HepG2 (cell line): Measurements from ENCODE around the gene CBLC. TPM values are rescaled to one million over a fixed set of nuclear protein-coding genes. Genes with fewer than 3 reads are reported as not detected.

Experiments
- ATAC-seq: fragments of 200-7000 bp; cut with Tn5 transposase; 3 replicates; pipeline ENCODE4 v1.9.1; 2020; ENCODE audit warnings: mild to moderate bottlenecking, moderate library complexity
- BruUV-seq: library from RNA; stranded (reverse); fragments of 400-500 nt; replicated peaks from 2 replicates; lab custom pipeline; 2021; lab: Mats Ljungman, UMichigan
- CTCF ChIA-PET: fragments of 300-600 bp; formaldehyde crosslinking; extraction: SDS; loops from one replicate; lab custom pipeline; 2021; ENCODE audit warnings: low total read pairs, inconsistent platforms, low intra/inter-chr PET ratio; lab: Yijun Ruan, JAX
- POLR2A ChIA-PET: fragments of 350-600 bp; sonication (Branson Sonifier 250); formaldehyde crosslinking; loops from one replicate; lab custom pipeline; 2020; ENCODE audit warnings: antibody characterized with exemption, inconsistent platforms; lab: Yijun Ruan, JAX
- DNase-seq: peaks from one replicate; pipeline ENCODE4 v3.0.0-alpha.2; 2015; ENCODE audit warnings: low spot score
- FAIRE-seq: peaks from 3 replicates; lab custom pipeline; 2011; peaks lifted over from hg19 to GRCh38; lab: Jason Lieb, UNC
- H2AFZ ChIP-seq: one replicate; pipeline ENCODE4 v1.6.1; 2011; ENCODE audit warnings: low read length, inconsistent platforms
- H3K27ac ChIP-seq: fragments of 300-600 bp; 3 replicates; pipeline ENCODE4 v1.8.0; 2011; ENCODE audit warnings: mixed run types, mild to moderate bottlenecking, mixed read lengths, low read length, inconsistent platforms; ENCODE audit not compliant: insufficient read depth; ENCODE audit errors: extremely low read length
- H3K27me3 ChIP-seq, 2 experiments: fragments of 200-600 bp in 1 of 2; 2 replicates in 1 of 2; 3 replicates in 1 of 2; pipeline versions ENCODE4 v1.6.0 to v1.8.0; 2011; ENCODE audit warnings: low read length in 2 of 2, mild to moderate bottlenecking in 2 of 2, moderate library complexity in 2 of 2, inconsistent platforms in 1 of 2; ENCODE audit not compliant: insufficient read depth in 2 of 2, control insufficient read depth in 1 of 2
- H3K36me3 ChIP-seq, 2 experiments: fragments of 200-600 bp in 1 of 2; replicated peaks in 1 of 2; 2 replicates in 1 of 2; 3 replicates in 1 of 2; pipeline versions ENCODE4 v1.5.1 to v1.8.0; 2011; ENCODE audit warnings: low read length in 2 of 2, inconsistent platforms in 1 of 2; ENCODE audit not compliant: insufficient read depth in 2 of 2, control insufficient read depth in 1 of 2
- H3K4me1 ChIP-seq: 2 replicates; pipeline ENCODE4 v1.5.1; 2012; ENCODE audit warnings: low read length, inconsistent platforms; ENCODE audit not compliant: insufficient read depth
- H3K4me2 ChIP-seq: 2 replicates; pipeline ENCODE4 v1.6.0; 2011; ENCODE audit warnings: low read depth, low read length, inconsistent platforms
- H3K4me3 ChIP-seq, 3 experiments: fragments of 200-600 bp in 1 of 3; sonication (generic), shearing (Covaris generic) in 1 of 3; replicated peaks in 1 of 3; 2 replicates each; pipeline ENCODE4 v1.5.1; 2011 to 2016; ENCODE audit warnings: low read length in 3 of 3, inconsistent platforms in 2 of 3, low read depth in 2 of 3, mild to moderate bottlenecking in 2 of 3, control low read depth in 1 of 3, mixed read lengths in 1 of 3; ENCODE audit not compliant: insufficient read depth in 1 of 3
- H3K79me2 ChIP-seq: one replicate; pipeline ENCODE4 v1.6.1; 2011; ENCODE audit warnings: low read length, inconsistent platforms; ENCODE audit not compliant: insufficient read depth
- H3K9ac ChIP-seq: 2 replicates; pipeline ENCODE4 v1.6.0; 2011; ENCODE audit warnings: mild to moderate bottlenecking, low read depth, low read length, inconsistent platforms; ENCODE audit not compliant: insufficient read depth
- H3K9me3 ChIP-seq: 2 replicates; pipeline ENCODE4 v1.5.1; 2012; ENCODE audit warnings: mild to moderate bottlenecking, low read length
- H4K20me1 ChIP-seq: 2 replicates; pipeline ENCODE4 v1.6.0; 2011; ENCODE audit warnings: inconsistent platforms, mild to moderate bottlenecking, low read length, moderate library complexity; ENCODE audit not compliant: insufficient read depth
- ARNT2 ChIP-seq: sonication (generic); formaldehyde crosslinking; IDR thresholded peaks from 2 replicates; pipeline ENCODE4 v1.8.0; 2022; ENCODE audit warnings: mild to moderate bottlenecking, low read depth, missing genetic modification reagents, moderate library complexity
- HNF4G ChIP-seq, 2 experiments: sonication (generic) in 1 of 2; formaldehyde crosslinking in 1 of 2; IDR thresholded peaks; 2 replicates each; pipeline versions ENCODE4 v1.4.0 to v1.6.1; 2011 to 2020; ENCODE audit warnings: borderline replicate concordance in 2 of 2, low read depth in 2 of 2, mild to moderate bottlenecking in 2 of 2, low read length in 1 of 2, missing genetic modification reagents in 1 of 2, moderate library complexity in 1 of 2
- ZNF770 ChIP-seq: sonication (generic); formaldehyde crosslinking; IDR thresholded peaks from 2 replicates; pipeline ENCODE4 v1.5.0; 2020; ENCODE audit warnings: mild to moderate bottlenecking, missing genetic modification reagents
- ZNF781 ChIP-seq: sonication (generic); formaldehyde crosslinking; IDR thresholded peaks from 2 replicates; pipeline ENCODE4 v1.5.1; 2020; ENCODE audit warnings: borderline replicate concordance, mild to moderate bottlenecking, missing genetic modification reagents; ENCODE audit errors: not compliant biosample characterization
- WGBS: methylation state at CpG from one replicate; pipeline ENCODE4 v1.1.6; 2017; ENCODE audit warnings: low lambda C conversion rate; 5-methylcytosine and 5-hydroxymethylcytosine counted together
- in situ Hi-C: cut with HindIII; loops from 2 replicates; pipeline ENCODE4 v1.10.0; 2017; ENCODE audit warnings: low pct_unique_long_range_greater_than_20kb; ENCODE audit not compliant: extremely low pct_ligation_motif_present
- intact Hi-C: fragments of 100-400 bp; cut with micrococcal nuclease; formaldehyde crosslinking; loops from one replicate; pipeline ENCODE4 v1.10.0; 2022; ENCODE audit not compliant: unreplicated experiment
- polyA plus RNA-seq, 8 experiments: library from polyadenylated mRNA; depleted of rRNA in 3 of 8; stranded (reverse) in 7 of 8; unstranded in 1 of 8; fragments of >200 nt; fragmentation: Illumina TruSeq in 4 of 8; extraction: Trizol in 4 of 8; gene quantifications; 2 replicates each; pipeline versions ENCODE4 v1.2.1 to v1.2.3, GENCODE V29; 2011 to 2016; ENCODE audit warnings: low read depth in 4 of 8, missing spikeins in 1 of 8, mixed read lengths in 1 of 8; ENCODE audit not compliant: insufficient read depth in 1 of 8
- total RNA-seq, 5 experiments: library from RNA; depleted of rRNA; stranded (reverse); fragments of >200 nt; fragmentation: Illumina TruSeq; extraction: Trizol; gene quantifications; 2 replicates each; pipeline ENCODE4 v1.2.3, GENCODE V29; 2016; ENCODE audit warnings: low read depth in 1 of 5
- TF ChIP-seq, protein P1 (sequence below): sonication (generic); formaldehyde crosslinking; IDR thresholded peaks from 2 replicates; pipeline ENCODE4 v1.5.1; 2020; ENCODE audit warnings: mild to moderate bottlenecking, missing genetic modification reagents, moderate library complexity

The CBLC gene
- total and polyA plus RNA-seq, 2 of the 13 experiments (the other 11 are each of a cell fraction or from before 2014, with no cell fraction given), result 1.8 to 2.6 TPM

DNA sequence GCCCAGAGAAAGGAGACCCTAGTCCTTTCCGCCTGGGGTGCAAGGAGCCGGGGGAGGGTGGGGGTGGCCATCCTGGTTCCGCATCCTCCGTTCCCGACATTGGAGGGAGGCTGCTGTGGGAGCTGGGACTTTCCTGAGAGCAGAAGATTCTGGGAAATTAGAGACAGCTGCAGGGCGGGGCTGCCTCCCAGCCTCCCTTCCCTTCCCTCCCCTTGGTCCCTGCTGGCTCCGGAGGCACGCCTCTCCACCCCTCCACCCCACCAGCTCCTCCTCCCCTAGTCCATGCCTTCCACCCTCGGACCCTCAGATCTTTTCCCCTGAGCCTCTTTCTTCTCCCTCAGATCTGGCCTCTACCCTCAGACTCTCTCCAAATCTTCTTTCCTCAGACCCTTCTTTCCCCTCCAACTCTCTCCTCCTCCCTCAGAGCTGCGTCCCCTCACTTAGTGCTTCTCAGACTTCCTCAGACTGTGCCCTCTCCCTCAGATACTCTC, 32.3 kb upstream of the CBLC start:
- H3K9me3 ChIP-seq, result no peaks in the 10 kb centered on the region
- POLR2A ChIA-PET, result interaction anchor here (0.9 to 2.0 kb wide), 6 partner anchors 10 to 109 kb away, joined by 3 to 8 read pairs (median 4); partner anchors contain the start of gene NECTIN2
- no peak for DNase-seq
- peak overlapping the region in 1 of 3 experiments; percentile 31; a peak in 2 of 6 replicates for H3K4me3 ChIP-seq
- H3K79me2 ChIP-seq, result peaks cover 12% of the 10 kb centered on the region
- no peak overlapping the region for H2AFZ ChIP-seq
- 27% methylated on average over 5 of the region's 10 CpGs for WGBS
- TF ChIP-seq, protein P1, sequence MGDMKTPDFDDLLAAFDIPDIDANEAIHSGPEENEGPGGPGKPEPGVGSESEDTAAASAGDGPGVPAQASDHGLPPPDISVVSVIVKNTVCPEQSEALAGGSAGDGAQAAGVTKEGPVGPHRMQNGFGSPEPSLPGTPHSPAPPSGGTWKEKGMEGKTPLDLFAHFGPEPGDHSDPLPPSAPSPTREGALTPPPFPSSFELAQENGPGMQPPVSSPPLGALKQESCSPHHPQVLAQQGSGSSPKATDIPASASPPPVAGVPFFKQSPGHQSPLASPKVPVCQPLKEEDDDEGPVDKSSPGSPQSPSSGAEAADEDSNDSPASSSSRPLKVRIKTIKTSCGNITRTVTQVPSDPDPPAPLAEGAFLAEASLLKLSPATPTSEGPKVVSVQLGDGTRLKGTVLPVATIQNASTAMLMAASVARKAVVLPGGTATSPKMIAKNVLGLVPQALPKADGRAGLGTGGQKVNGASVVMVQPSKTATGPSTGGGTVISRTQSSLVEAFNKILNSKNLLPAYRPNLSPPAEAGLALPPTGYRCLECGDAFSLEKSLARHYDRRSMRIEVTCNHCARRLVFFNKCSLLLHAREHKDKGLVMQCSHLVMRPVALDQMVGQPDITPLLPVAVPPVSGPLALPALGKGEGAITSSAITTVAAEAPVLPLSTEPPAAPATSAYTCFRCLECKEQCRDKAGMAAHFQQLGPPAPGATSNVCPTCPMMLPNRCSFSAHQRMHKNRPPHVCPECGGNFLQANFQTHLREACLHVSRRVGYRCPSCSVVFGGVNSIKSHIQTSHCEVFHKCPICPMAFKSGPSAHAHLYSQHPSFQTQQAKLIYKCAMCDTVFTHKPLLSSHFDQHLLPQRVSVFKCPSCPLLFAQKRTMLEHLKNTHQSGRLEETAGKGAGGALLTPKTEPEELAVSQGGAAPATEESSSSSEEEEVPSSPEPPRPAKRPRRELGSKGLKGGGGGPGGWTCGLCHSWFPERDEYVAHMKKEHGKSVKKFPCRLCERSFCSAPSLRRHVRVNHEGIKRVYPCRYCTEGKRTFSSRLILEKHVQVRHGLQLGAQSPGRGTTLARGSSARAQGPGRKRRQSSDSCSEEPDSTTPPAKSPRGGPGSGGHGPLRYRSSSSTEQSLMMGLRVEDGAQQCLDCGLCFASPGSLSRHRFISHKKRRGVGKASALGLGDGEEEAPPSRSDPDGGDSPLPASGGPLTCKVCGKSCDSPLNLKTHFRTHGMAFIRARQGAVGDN, result peak; percentile 36; the same call in 1 of the 2 replicates
- TF ChIP-seq HNF4G (IDR thresholded peaks at IDR 0.05; ENCODE audit: borderline replicate concordance, low read depth, low read length) (no peak), HNF4G (CRISPR knock-in tag; IDR thresholded peaks at IDR 0.05; ENCODE audit: borderline replicate concordance, low read depth) (no peak), ZNF770 (peak; percentile 77), ARNT2 (no peak), ZNF781 (CRISPR knock-in tag) (no peak)
- TF ChIP-seq, all 625 proteins: peak for 2
- in situ Hi-C loops (no loop called here), intact Hi-C loops (no loop called here)
- Histone ChIP-seq H3K27ac (no peak overlapping the region), H3K36me3 (no peaks in the 10 kb centered on the region), H3K27me3 (no peaks in the 10 kb centered on the region; a peak in 1 of 5 replicates), H3K9ac (no peak overlapping the region), H3K4me1 (peaks cover 82% of the 10 kb centered on the region), H4K20me1 (no peaks in the 10 kb centered on the region), H3K4me2 (peak overlapping the region; percentile 54)
- no peak for ATAC-seq
- BruUV-seq, result no TSS peak
- CTCF ChIA-PET, result no interaction called here
- FAIRE-seq, result no peak
